HG02943 (cell line): ENCODE measurements around the gene CTTN.

Experiments
- ATAC-seq: cut with Tn5 transposase; IDR thresholded peaks from one replicate; pipeline ENCODE4 v1.9.1; 2021; ENCODE audit warnings: mild to moderate bottlenecking, low read depth, moderate library complexity; ENCODE audit not compliant: unreplicated experiment

Gene CTTN

DNA sequence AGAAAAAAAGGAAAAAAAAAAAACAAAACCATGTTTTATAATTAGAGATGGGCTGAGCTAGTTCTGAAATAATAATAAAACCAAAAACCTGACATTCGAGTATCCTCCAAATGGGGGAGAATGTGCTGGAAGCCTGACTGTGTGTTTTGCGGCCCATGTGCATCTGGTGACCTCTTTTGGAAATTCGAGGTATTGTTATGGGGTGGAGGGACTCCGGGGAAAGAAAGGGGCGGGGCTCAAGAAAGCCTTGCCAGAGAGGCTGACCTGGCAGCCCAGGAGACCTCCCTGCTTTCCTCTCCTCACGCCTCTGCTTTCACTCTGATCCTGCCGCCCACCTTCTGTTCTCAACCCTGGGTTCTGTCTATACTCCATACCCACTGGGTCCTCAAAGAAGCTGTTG, 72.9 kb downstream of the CTTN start:
- ATAC-seq = no peak

DNA sequence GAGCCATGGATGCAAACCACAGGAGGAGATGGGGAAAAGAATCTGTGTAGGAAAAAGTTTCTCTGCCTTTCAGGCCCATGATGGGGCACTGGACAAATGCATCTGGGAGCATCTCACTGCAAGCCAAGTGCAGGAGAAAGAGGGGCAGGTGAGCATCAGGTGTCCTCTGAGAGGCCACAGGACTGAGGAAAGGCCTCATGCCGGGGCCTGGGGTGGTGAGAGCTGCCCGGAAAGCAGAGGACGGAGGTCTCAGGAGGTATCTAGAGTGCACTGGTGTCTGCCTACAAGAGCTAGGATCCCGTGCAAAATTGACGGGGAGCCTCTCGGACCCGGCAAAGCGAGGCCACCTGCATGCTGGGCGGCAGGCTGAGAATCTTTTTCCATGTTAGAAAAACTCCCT, 73.9 kb downstream of the CTTN start:
- ATAC-seq = no peak

DNA sequence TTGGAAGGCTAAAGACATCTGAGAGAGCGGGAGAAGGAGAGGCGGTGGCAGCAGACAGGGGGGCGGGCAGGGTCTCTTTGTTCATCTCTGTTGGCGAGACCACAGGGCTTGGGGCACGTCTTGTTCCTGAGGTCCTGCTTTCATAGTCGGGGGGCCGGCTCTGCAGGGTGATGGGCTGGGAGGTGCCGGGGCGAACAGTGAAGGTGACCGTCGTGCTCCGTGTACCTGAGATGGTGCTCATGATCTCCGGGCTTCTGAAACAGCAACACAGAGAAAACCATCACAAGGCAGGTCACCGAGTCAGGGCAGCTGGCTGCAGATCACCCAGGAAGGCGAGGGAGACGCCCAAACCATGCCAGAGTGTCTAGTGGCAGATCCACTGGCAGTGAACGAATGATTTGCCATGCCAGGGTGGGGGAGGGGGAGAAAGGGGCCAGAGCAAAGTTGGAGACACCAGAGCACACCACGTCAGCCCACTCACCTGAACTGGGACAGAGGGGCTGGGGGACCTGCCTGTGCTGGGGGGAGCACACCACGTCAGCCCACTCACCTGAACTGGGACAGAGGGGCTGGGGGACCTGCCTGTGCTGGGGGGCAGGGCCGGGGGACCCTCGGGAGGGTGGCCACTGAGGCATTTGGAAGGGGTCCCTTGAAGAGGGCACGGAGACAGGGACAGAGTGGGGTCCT, 75.0 kb downstream of the CTTN start:
- no peak for ATAC-seq

DNA sequence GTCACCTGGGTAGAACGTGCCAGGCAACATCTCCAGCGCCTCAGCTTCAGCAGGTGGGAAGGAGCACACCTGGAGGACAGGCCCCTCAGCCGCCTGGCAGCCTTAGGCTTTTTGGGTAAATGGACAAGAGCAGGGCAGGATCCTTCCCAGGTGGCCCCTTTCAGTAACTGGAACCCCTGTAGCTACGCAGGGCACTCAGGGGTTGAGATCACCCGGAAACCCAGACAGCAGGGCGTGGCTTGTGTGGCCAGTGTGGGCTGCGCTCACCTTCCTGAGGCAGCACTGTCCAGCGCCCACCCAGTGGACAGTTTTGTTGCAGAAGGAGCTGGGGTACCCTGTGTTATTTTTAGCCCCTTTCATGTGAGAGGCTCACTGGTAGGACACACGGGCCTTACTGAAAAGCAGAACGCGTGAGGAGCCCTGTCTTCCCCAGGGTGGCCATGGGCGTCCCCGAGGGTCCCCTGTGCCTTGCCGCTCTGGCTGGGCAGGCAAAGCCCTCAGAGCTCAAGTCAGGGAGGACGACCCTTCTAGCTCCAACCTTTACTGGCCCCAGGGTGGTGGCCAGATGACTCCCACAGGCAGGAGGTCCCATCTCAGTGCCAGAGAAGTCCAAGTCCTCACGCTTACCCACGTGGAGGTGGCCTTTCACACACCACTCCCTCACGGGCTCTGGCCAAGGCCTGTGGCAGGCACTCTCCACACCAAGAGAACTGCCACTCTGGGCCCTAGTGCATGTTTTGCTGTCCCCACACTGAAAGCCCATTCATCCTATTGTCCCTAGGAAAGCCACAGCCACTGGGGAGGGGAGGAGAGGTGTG, 75.8 kb downstream of the CTTN start:
- no peak for ATAC-seq

DNA sequence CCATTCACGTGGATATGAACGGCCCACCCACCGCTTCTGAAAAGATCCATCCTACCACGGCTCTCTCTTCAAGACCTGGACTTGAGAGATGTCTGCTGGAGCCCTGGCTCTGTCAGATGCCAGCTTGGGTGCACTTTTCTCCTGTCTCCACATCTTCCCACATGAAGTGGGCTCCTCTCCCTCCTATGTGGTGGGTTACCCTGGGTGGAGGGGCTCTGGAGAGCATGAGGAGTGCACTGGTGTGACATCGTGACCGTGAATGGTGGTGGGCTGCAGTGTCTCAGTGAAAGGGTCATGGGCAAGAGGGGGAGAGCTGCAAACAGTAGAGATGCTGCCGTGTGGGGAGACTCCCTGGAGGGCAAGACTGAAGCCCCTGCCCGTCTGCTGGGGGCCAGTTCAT, 76.4 kb downstream of the CTTN start:
- no peak for ATAC-seq

DNA sequence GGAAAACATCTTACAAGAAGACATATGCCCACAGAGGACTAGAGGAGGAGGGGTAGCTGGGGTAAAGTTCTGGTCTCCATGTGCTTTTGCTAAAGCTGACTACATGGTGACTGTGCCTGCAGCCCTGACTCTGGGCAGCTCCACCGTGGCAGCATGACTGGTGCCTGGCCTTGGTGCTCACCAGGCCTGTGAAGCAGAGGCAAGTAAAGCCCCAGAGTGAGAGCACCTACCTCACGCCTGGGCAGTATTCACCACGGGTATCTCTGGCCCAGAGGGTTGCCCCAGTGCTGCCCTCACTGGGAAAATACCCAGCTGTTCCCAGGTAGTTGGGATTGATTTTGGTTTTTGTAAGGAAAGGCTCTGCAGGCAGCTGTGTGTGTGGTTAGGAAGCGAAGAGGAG, 78.3 kb downstream of the CTTN start:
- no peak for ATAC-seq

- no peak for ATAC-seq
Observed at GRCh38 chr11:70477176-70477575, 78.8 kb downstream of the CTTN start.

DNA sequence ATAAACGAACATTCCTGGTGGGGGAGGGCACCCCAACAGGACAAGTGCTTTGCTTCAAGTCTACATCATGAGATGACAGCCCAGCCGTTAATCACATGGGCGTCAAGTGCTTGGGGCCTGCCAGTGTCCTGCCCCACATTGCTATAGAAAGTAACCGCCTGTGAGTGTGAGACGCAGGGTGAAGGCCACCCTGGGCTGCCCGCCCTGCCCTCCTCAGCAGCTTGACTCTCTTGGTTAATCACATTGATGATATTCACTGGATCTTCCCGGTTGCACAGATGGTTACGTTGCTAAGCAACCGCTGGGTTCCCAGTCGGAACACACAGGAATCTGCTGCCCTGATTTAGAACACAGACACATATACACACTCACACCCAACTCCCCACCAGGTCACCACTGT, 79.3 kb downstream of the CTTN start:
- no peak for ATAC-seq

DNA sequence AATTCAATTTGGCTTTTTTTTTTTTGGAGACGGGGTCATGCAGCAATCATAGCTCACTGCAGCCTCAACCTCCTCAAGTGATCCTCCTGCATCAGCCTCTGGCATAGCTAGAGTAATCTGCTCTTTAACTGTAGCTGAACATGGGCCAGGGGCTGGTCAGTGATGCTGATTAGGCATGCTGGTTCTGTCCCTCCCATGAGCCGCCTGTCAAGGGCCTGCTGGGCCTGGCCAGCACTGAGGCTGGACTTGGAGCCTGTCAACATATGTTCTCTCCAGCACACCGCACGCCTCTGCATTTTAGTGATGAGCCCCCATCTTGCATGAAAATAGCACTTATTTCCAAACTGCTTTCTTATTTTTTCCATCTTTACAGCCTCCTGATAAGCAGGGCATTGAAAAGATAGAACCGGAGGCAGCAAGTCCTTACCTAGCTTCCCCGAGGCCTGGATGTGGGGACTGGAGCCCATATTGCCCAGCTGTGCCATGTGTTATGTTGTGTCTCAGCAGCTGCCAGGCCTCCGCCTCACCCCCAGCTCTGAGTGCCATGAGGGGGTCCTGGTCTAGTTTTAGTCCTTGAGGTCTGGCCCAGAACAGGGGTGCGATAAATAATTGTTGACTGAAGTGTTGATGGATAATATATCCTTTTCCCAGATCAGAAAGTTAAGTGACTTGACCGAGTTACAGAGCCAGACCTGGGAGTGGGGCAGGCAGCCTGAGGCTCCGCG, 80.0 kb downstream of the CTTN start:
- no peak for ATAC-seq

DNA sequence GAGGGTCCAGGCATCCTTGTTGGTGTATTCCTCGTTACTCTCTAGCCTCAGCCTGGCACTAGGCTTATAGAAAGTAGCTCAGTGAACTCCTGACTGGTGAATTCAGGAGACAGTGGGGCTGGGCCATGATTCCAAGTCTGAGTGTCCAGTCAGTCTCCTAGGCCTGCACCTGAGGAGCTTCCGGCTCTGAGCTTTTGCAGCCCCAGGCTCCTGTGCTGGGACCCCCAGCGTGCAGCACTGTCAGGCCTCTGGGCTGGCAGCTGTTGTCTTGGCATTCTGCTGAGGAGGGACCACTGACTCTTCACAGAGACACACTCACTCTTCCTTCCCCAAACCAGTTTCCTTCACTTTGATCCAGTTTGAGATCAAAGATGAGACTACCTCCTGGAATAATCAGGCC, 82.4 kb downstream of the CTTN start:
- no peak for ATAC-seq

DNA sequence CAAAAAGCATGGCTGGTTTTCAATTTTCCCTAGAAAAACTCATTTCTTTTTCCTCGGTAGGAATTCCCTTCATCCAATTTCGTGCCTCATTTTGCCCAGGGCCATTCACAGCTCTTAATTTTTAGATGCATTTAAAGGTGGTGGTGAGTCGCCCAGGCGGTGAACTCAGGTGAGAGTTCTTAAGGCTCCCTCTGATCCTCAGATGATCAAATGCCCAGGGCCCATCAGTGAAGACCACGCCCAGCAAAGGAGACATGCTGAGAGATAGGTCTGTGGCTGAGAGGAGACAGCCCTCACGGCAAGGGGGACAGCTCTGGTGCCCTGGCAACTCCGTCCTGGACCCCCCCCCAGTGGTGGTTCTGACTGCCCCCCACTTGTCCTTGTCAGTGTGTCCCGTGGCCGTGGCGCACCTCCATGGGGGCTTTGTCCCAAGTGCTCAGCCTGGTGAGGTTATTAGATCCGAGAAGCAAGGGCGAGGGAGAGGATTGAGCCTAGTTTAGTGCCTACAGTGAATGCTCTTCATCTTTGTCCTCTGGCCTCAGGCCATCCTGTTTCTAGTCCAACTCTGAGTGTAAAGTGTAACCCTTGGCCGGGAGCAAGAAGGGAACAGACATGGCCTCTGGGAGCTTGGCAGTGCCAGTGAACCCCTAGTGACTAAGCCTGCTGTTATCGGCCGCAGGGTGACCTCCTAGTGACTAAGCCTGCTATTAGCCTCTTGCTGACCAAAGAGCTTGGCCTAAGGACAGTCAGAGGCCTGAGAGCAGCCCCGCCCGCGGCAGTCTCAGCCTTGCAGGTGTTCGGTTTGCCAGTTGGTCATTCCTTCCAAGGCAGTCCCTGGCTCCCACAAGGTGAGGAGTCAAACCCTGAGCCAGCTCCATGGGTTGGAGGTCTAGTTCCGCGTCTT, 83.5 kb downstream of the CTTN start:
- no peak for ATAC-seq

GRCh38 chr11:70482529-70482917, 84.2 kb downstream of the CTTN start:
- no peak for ATAC-seq

DNA sequence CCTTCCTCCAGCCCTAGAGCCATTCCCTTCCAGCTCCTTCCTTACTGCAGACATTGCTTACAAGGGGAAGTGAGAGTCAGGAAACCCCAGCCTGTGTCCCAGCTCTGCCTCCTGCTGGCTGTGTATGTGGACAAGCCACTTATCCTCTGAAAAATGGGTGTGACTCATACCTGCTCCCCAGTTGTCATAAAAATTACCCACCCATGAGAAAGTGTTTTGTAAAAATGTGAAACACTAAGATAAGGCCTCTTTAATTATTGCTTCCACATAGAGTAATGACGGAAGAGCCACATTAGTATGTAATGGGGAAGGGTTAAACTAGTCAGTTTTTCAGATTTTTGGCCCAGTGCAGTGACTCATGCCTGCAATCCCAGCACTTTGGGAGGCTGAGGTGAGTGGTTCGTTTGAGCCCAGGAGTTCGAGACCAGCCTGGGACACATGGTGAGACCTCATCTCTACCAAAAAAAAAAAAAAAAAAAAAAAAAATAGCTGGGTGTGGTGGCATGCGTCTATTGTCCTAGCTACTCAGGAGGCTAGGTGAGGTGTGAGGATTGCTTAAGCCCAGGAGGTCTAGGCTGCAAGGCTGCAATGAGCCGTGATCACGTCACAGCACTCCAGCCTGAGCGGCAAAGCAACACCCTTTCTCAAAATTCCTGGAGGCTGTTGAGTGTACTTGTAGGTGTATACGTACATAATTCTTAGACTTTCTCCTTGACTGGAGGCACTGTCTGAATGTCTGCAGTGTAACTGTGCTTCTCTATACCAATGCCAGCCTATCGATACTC, 84.9 kb downstream of the CTTN start:
- ATAC-seq = no peak

- ATAC-seq = no peak
Observed at GRCh38 chr11:70483917-70484316, 85.6 kb downstream of the CTTN start.

DNA sequence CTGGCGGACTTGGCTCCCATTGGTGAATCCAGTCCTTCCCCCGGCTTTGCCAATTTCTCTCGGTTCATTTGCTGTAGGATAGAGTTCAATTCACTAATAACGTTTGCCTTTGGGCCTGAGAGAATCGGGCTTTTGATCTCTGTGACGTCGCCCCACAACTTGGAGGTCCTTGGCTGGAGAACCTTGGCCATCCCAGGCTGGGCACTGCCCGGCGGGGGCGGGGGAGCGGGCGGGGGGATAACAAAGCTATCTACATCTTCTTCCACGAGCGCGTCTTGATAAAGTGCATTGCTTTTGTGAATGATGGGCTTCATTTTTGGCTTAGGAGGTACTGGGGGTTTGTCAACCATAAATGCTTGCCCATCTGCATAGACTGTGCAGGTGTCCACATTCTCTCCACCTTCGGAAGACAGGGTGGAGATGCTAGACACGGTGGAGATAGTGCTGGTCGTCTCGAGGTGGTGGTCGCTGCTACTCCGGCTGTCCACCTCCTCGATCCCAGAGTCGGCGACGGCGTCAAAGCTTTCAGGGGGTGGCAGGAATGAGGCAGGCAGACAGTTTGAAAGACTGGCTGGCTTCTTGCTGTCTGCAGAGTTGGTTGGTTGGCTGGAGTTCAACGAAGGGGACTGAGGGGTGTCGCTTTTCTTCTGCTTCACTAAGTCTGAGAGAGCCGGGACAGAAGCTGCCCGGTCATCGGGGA, 87.1 kb downstream of the CTTN start:
- no peak for ATAC-seq

DNA sequence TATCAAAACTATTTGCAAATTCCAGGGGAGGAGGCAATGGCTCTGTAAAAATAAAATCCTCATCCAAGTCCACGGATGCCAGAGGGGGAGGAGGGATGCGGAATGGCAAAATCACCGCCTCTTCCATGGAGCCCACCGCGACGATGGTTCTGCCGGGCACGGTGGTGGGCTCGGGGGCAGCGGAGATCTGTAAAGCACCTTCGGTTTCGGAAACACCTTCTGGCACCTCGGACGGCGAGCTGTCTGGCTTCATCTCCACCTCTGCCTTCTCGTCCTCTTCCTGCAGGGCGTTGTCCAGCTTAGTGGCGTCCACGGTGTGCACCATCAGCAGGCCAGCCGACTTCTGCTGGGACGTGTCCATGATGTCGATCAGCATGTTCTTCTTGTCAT, 87.7 kb downstream of the CTTN start:
- ATAC-seq = no peak
